ENCODE data around the gene SYPL1. TPM values are rescaled to one million over a fixed set of nuclear protein-coding genes. Genes with fewer than 3 reads are reported as not detected.

The SYPL1 gene
- total and polyA plus RNA-seq, 4 donors, result 52.7 to 114 (median 68.4) TPM

GRCh38 chr7:106128836-106129235 is 16.7 kb upstream of the SYPL1 start:
- no peak for TF ChIP-seq CTCF (IDR thresholded peaks at IDR 0.05; ENCODE audit: control extremely low read depth, extremely low read depth)
- Histone ChIP-seq H3K4me3 (no peak overlapping the region), H3K27me3 (ENCODE audit: control insufficient read depth in 3 of 3, insufficient read depth in 3 of 3, low read length in 2 of 3) (no peaks in the 10 kb centered on the region), H3K9ac (ENCODE audit: insufficient read depth in 1 of 2, low read length in 2 of 2) (no peak overlapping the region), H3K36me3 (ENCODE audit: control insufficient read depth in 4 of 4, insufficient read depth in 4 of 4, low read length in 4 of 4) (no peaks in the 10 kb centered on the region), H3K27ac (ENCODE audit: low read depth in 1 of 2, low read length in 1 of 2) (no peak overlapping the region), H3K9me3 (ENCODE audit: control insufficient read depth in 4 of 4, insufficient read depth in 3 of 4, low read length in 3 of 4) (no peaks in the 10 kb centered on the region), H3K4me1 (ENCODE audit: control insufficient read depth in 5 of 5, insufficient read depth in 5 of 5, low read length in 5 of 5) (peaks cover 0 to 14% (median 6%) of the 10 kb centered on the region in 5 donors)
- ATAC-seq (ENCODE audit: insufficient read depth, low FRiP score), result no peak
- WGBS, 2 donors, result 86 to 97% methylated on average over 1 of the region's 1 CpG
- no peak for DNase-seq

- WGBS, 2 donors, result 85% methylated on average over 5 of the region's 5 CpGs
- Histone ChIP-seq H3K9ac (ENCODE audit: insufficient read depth in 1 of 2, low read length in 2 of 2) (no peak overlapping the region), H3K27me3 (ENCODE audit: control insufficient read depth in 3 of 3, insufficient read depth in 3 of 3, low read length in 2 of 3) (no peaks in the 10 kb centered on the region), H3K4me3 (no peak overlapping the region), H3K9me3 (ENCODE audit: control insufficient read depth in 4 of 4, insufficient read depth in 3 of 4, low read length in 3 of 4) (no peaks in the 10 kb centered on the region), H3K36me3 (ENCODE audit: control insufficient read depth in 4 of 4, insufficient read depth in 4 of 4, low read length in 4 of 4) (no peaks in the 10 kb centered on the region), H3K4me1 (ENCODE audit: control insufficient read depth in 5 of 5, insufficient read depth in 5 of 5, low read length in 5 of 5) (peaks cover 0 to 14% (median 6%) of the 10 kb centered on the region in 5 donors), H3K27ac (ENCODE audit: low read depth in 1 of 2, low read length in 1 of 2) (no peak overlapping the region)
- no peak for TF ChIP-seq CTCF (IDR thresholded peaks at IDR 0.05; ENCODE audit: control extremely low read depth, extremely low read depth)
- no peak for ATAC-seq (ENCODE audit: insufficient read depth, low FRiP score)
- no peak for DNase-seq
Observed at GRCh38 chr7:106127984-106128780, 16.1 kb upstream of the SYPL1 start.

GRCh38 chr7:106126170-106126938 is 14.2 kb upstream of the SYPL1 start:
- Histone ChIP-seq H3K9ac (ENCODE audit: insufficient read depth in 1 of 2, low read length in 2 of 2) (no peak overlapping the region), H3K27ac (ENCODE audit: low read depth in 1 of 2, low read length in 1 of 2) (no peak overlapping the region), H3K36me3 (ENCODE audit: control insufficient read depth in 4 of 4, insufficient read depth in 4 of 4, low read length in 4 of 4) (no peaks in the 10 kb centered on the region), H3K4me1 (ENCODE audit: control insufficient read depth in 5 of 5, insufficient read depth in 5 of 5, low read length in 5 of 5) (peaks cover 0 to 24% (median 6%) of the 10 kb centered on the region in 5 donors), H3K27me3 (ENCODE audit: control insufficient read depth in 3 of 3, insufficient read depth in 3 of 3, low read length in 2 of 3) (no peaks in the 10 kb centered on the region), H3K4me3 (no peak overlapping the region), H3K9me3 (ENCODE audit: control insufficient read depth in 4 of 4, insufficient read depth in 3 of 4, low read length in 3 of 4) (no peaks in the 10 kb centered on the region)
- TF ChIP-seq CTCF (IDR thresholded peaks at IDR 0.05; ENCODE audit: control extremely low read depth, extremely low read depth), result no peak
- DNase-seq, result peak in 2 of 3 donors; percentile 56 to 59
- ATAC-seq (ENCODE audit: insufficient read depth, low FRiP score), result no peak
- WGBS, 2 donors, result 35 to 36% methylated on average over 7 of the region's 7 CpGs

Data from lung (tissue), 12 donors.